GM19372 (cell line): ENCODE data around the gene PTGDS.

Experiments used
- ATAC-seq: cut with Tn5 transposase; IDR thresholded peaks from one replicate; pipeline ENCODE4 v1.9.1; 2021; ENCODE audit warnings: mild to moderate bottlenecking, low read depth, moderate library complexity; ENCODE audit not compliant: unreplicated experiment

PTGDS gene

GRCh38 chr9:136972335-136972734, 5.0 kb upstream of the PTGDS start:
- ATAC-seq: no peak

- no peak for ATAC-seq
Measured at GRCh38 chr9:136972743-136973142, 4.6 kb upstream of the PTGDS start.

GRCh38 chr9:136973618-136974617, 3.4 kb upstream of the PTGDS start:
- ATAC-seq: no peak

- ATAC-seq: no peak
Measured at GRCh38 chr9:136974817-136975535, 2.3 kb upstream of the PTGDS start.

- no peak for ATAC-seq
Measured at GRCh38 chr9:136975644-136976043, 1.7 kb upstream of the PTGDS start.

- no peak for ATAC-seq
Measured at GRCh38 chr9:136977649-136978072, 357 bp downstream of the PTGDS start.

GRCh38 chr9:136978073-136978864, 965 bp downstream of the PTGDS start:
- ATAC-seq: no peak

- ATAC-seq: no peak
Measured at GRCh38 chr9:136978865-136979544, 1.7 kb downstream of the PTGDS start.

- ATAC-seq: no peak
Measured at GRCh38 chr9:136979769-136980587, 2.7 kb downstream of the PTGDS start.

GRCh38 chr9:136980669-136981478, 3.6 kb downstream of the PTGDS start:
- no peak for ATAC-seq

GRCh38 chr9:136981588-136982231, 4.4 kb downstream of the PTGDS start:
- ATAC-seq: no peak

- ATAC-seq: no peak
Measured at GRCh38 chr9:136982232-136983051, 5.1 kb downstream of the PTGDS start, which contains the start of gene LCNL1. LCNL1 (plus strand) TSS chr9:136982993; CDS start chr9:136983587, 594 bp downstream.

GRCh38 chr9:136983167-136983566, 5.9 kb downstream of the PTGDS start:
- ATAC-seq: no peak

GRCh38 chr9:136983656-136984314, 6.5 kb downstream of the PTGDS start:
- no peak for ATAC-seq

- no peak for ATAC-seq
Measured at GRCh38 chr9:136984464-136985026, 7.2 kb downstream of the PTGDS start.

GRCh38 chr9:136985027-136985602, 7.8 kb downstream of the PTGDS start:
- no peak for ATAC-seq
